Kidney tubule cell (primary cell): ENCODE data around the gene PRKCZ.

ENCODE experiments used
- DNase-seq: peaks from one replicate; pipeline ENCODE4 v3.0.0-alpha.2; 2018; ENCODE audit warnings: low spot score

The PRKCZ gene

GRCh38 chr1:2194898-2195673 is 144.9 kb downstream of the PRKCZ start:
- DNase-seq = peak; percentile 89

- no peak for DNase-seq
These were observed 145.6 kb downstream of the PRKCZ start for GRCh38 chr1:2195785-2196184.

- DNase-seq = no peak
These were observed 146.9 kb downstream of the PRKCZ start for GRCh38 chr1:2196901-2197638.

GRCh38 chr1:2197707-2198165 is 147.5 kb downstream of the PRKCZ start:
- DNase-seq = no peak

GRCh38 chr1:2198571-2198970 is 148.4 kb downstream of the PRKCZ start:
- no peak for DNase-seq

GRCh38 chr1:2199042-2199810 is 149.0 kb downstream of the PRKCZ start:
- peak; percentile 88 for DNase-seq

GRCh38 chr1:2200308-2200943 is 150.2 kb downstream of the PRKCZ start:
- DNase-seq = no peak

- no peak for DNase-seq
These were observed 150.9 kb downstream of the PRKCZ start for GRCh38 chr1:2201062-2201461.

GRCh38 chr1:2202008-2202575 is 151.9 kb downstream of the PRKCZ start:
- DNase-seq = no peak

GRCh38 chr1:2202843-2203601 is 152.8 kb downstream of the PRKCZ start:
- no peak for DNase-seq

- no peak for DNase-seq
These were observed 153.6 kb downstream of the PRKCZ start for GRCh38 chr1:2203671-2204414.

- DNase-seq = peak; percentile 68
These were observed 154.4 kb downstream of the PRKCZ start for GRCh38 chr1:2204415-2205190.

- DNase-seq = peak; percentile 89
These were observed 155.2 kb downstream of the PRKCZ start for GRCh38 chr1:2205191-2205952.

- no peak for DNase-seq
These were observed 156.7 kb downstream of the PRKCZ start for GRCh38 chr1:2206813-2207487.

- DNase-seq = peak; percentile 88
These were observed 158.4 kb downstream of the PRKCZ start for GRCh38 chr1:2208309-2209239.

- DNase-seq = no peak
These were observed 159.3 kb downstream of the PRKCZ start for GRCh38 chr1:2209400-2210083.
